ENCODE results near the gene NUDT16.

- TF ChIP-seq EZH2phosphoT487 (IDR thresholded peaks at IDR 0.05; ENCODE audit: insufficient read depth, low read depth), result no peak
- TF ChIP-seq EZH2 (IDR thresholded peaks at IDR 0.05; ENCODE audit: insufficient read depth, poor library complexity, severe bottlenecking), result no peak
Measured at GRCh38 chr3:131401978-131402377, 20.4 kb downstream of the NUDT16 start.
